GM21717 (cell line): ENCODE measurements around the gene POMT2.
"Not testable (repeated sequence)": the region's sequence is repeated elsewhere in the genome, so short reads cannot be mapped to it uniquely, and the experiment has no call there.

Experiments
- ATAC-seq: cut with Tn5 transposase; IDR thresholded peaks from one replicate; pipeline ENCODE4 v1.9.1; 2021; ENCODE audit warnings: mild to moderate bottlenecking, moderate library complexity; ENCODE audit not compliant: unreplicated experiment

POMT2 gene

GRCh38 chr14:77325746-77326094 lies 5.0 kb upstream of the POMT2 start:
- no peak for ATAC-seq

- no peak for ATAC-seq
Measured at GRCh38 chr14:77324816-77325745, 4.4 kb upstream of the POMT2 start.

- ATAC-seq = no peak
Measured at GRCh38 chr14:77324289-77324688, 3.6 kb upstream of the POMT2 start.

- no peak for ATAC-seq
Measured at GRCh38 chr14:77323571-77323970, 2.9 kb upstream of the POMT2 start.

- no peak for ATAC-seq
Measured at GRCh38 chr14:77322951-77323350, 2.3 kb upstream of the POMT2 start.

GRCh38 chr14:77322250-77322902 lies 1.7 kb upstream of the POMT2 start:
- ATAC-seq = no peak

GRCh38 chr14:77319422-77319821 lies 1.3 kb downstream of the POMT2 start:
- ATAC-seq = no peak

GRCh38 chr14:77318756-77319155 lies 1.9 kb downstream of the POMT2 start:
- not testable (repeated sequence) for ATAC-seq

- ATAC-seq = no peak
Measured at GRCh38 chr14:77318006-77318553, 2.6 kb downstream of the POMT2 start.

GRCh38 chr14:77316872-77317301 lies 3.8 kb downstream of the POMT2 start:
- no peak for ATAC-seq

GRCh38 chr14:77316195-77316505 lies 4.5 kb downstream of the POMT2 start:
- no peak for ATAC-seq

- no peak for ATAC-seq
Measured at GRCh38 chr14:77314539-77315457, 5.9 kb downstream of the POMT2 start.

GRCh38 chr14:77314043-77314442 lies 6.6 kb downstream of the POMT2 start:
- no peak for ATAC-seq

GRCh38 chr14:77313371-77313770 lies 7.3 kb downstream of the POMT2 start:
- ATAC-seq = no peak

- ATAC-seq = no peak
Measured at GRCh38 chr14:77311217-77311616, 9.5 kb downstream of the POMT2 start.

- no peak for ATAC-seq
Measured at GRCh38 chr14:77310026-77310425, 10.7 kb downstream of the POMT2 start.

- no peak for ATAC-seq
Measured at GRCh38 chr14:77309131-77309530, 11.6 kb downstream of the POMT2 start.

GRCh38 chr14:77306851-77307496 lies 13.7 kb downstream of the POMT2 start:
- no peak for ATAC-seq

GRCh38 chr14:77306416-77306815 lies 14.3 kb downstream of the POMT2 start:
- ATAC-seq = no peak

- no peak for ATAC-seq
Measured at GRCh38 chr14:77305696-77306095, 15.0 kb downstream of the POMT2 start.
